Limb (tissue), 2 donors: Measurements from ENCODE around the gene TBX3.
A peak's percentile ranks its signal among the peaks of the same experiment; 100 is the strongest.

Experiments
- DNase-seq, 2 donors: peaks; one replicate each; pipeline ENCODE4 v3.0.0-alpha.2; 2016; ENCODE audit errors: extremely low spot score in 2 of 2

TBX3 gene

GRCh38 chr12:114696443-114697242, 12.7 kb upstream of the TBX3 start:
- DNase-seq: peak in 1 of 2 donors; percentile 44

- DNase-seq: no peak
Measured at GRCh38 chr12:114695305-114695592, 11.3 kb upstream of the TBX3 start.

GRCh38 chr12:114694436-114695304, 10.7 kb upstream of the TBX3 start:
- no peak for DNase-seq

- no peak for DNase-seq
Measured at GRCh38 chr12:114693532-114693931, 9.6 kb upstream of the TBX3 start.

GRCh38 chr12:114693059-114693531, 9.1 kb upstream of the TBX3 start:
- peak in 1 of 2 donors; percentile 30 for DNase-seq

GRCh38 chr12:114692186-114693058, 8.4 kb upstream of the TBX3 start:
- DNase-seq: peak in 1 of 2 donors; percentile 58

- no peak for DNase-seq
Measured at GRCh38 chr12:114691763-114692185, 7.8 kb upstream of the TBX3 start.

- no peak for DNase-seq
Measured at GRCh38 chr12:114691196-114691595, 7.2 kb upstream of the TBX3 start.

- no peak for DNase-seq
Measured at GRCh38 chr12:114690267-114691135, 6.5 kb upstream of the TBX3 start.

GRCh38 chr12:114689075-114689994, 5.4 kb upstream of the TBX3 start:
- DNase-seq: no peak

- DNase-seq: no peak
Measured at GRCh38 chr12:114688256-114688845, 4.4 kb upstream of the TBX3 start.

- peak in 1 of 2 donors; percentile 36 for DNase-seq
Measured at GRCh38 chr12:114687802-114688201, 3.8 kb upstream of the TBX3 start.

GRCh38 chr12:114686773-114687500, 3.0 kb upstream of the TBX3 start:
- peak in 1 of 2 donors; percentile 48 for DNase-seq

- peak in 1 of 2 donors; percentile 49 for DNase-seq
Measured at GRCh38 chr12:114686426-114686772, 2.4 kb upstream of the TBX3 start.

GRCh38 chr12:114685869-114686268, 1.9 kb upstream of the TBX3 start:
- DNase-seq: peak in 1 of 2 donors; percentile 38

GRCh38 chr12:114685320-114685781, 1.4 kb upstream of the TBX3 start:
- DNase-seq: no peak

- DNase-seq: no peak
Measured at GRCh38 chr12:114684870-114685273, 897 bp upstream of the TBX3 start.

- no peak for DNase-seq
Measured at GRCh38 chr12:114683709-114684097, 272 bp downstream of the TBX3 start.
